Parathyroid adenoma (tissue), 2 donors: ENCODE data around the gene SAMD4A.

ENCODE experiments used
- H2AFZ ChIP-seq: fragments of 300-600 bp; sonication (generic); one replicate; pipeline ENCODE4 v1.7.0; 2017; ENCODE audit warnings: antibody characterized with exemption, mild to moderate bottlenecking
- H3K27ac ChIP-seq: fragments of 300-600 bp; sonication (generic); one replicate; pipeline ENCODE4 v1.7.0; 2017
- H3K27me3 ChIP-seq: fragments of 300-600 bp; sonication (generic); one replicate; pipeline ENCODE4 v1.7.0; 2017; ENCODE audit warnings: low read length; ENCODE audit not compliant: control insufficient read depth, insufficient read depth
- H3K36me3 ChIP-seq: fragments of 300-600 bp; sonication (generic); one replicate; pipeline ENCODE4 v1.7.0; 2017; ENCODE audit warnings: low read length; ENCODE audit not compliant: control insufficient read depth, insufficient read depth
- H3K4me1 ChIP-seq: fragments of 300-600 bp; sonication (generic); one replicate; pipeline ENCODE4 v1.7.0; 2017; ENCODE audit warnings: control low read depth
- H3K4me2 ChIP-seq: fragments of 300-600 bp; sonication (generic); one replicate; pipeline ENCODE4 v1.7.0; 2017; ENCODE audit warnings: low read length
- H3K4me3 ChIP-seq: fragments of 300-600 bp; sonication (generic); one replicate; pipeline ENCODE4 v1.7.0; 2017; ENCODE audit warnings: low read depth, low read length
- H3K79me2 ChIP-seq: fragments of 300-600 bp; sonication (generic); one replicate; pipeline ENCODE4 v1.7.0; 2017; ENCODE audit warnings: control low read depth
- H3K9ac ChIP-seq: fragments of 300-600 bp; sonication (generic); one replicate; pipeline ENCODE4 v1.7.0; 2017; ENCODE audit warnings: mild to moderate bottlenecking
- H3K9me3 ChIP-seq: fragments of 300-600 bp; sonication (generic); one replicate; pipeline ENCODE4 v1.7.0; 2017; ENCODE audit warnings: low read length; ENCODE audit not compliant: control insufficient read depth
- CTCF ChIP-seq: fragments of 300-600 bp; sonication (generic); IDR thresholded peaks from one replicate; pipeline ENCODE4 v1.7.0; 2017; ENCODE audit warnings: antibody characterized with exemption, mild to moderate bottlenecking
- donor health status: primary hyperparathyroidism.

The SAMD4A gene

DNA sequence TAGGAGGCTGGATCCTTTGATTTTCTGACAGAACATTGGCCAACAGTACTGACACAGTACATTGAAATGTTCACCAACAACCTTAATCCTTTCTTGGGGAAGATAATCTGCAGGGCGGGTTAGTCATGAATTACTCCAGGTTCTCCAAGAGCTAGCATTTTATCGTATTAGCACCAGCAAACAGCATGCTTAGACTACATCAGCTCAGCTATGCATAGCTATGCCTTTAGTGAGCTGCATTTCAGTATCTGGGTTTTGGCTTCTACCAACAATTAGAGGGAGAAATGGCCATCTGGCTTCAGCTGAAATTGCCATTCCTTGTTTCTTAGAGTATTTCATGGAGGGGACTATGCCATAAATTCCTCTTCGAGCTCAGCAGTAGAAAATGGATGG, 33.8 kb downstream of the SAMD4A start:
- Histone ChIP-seq H3K9ac (no peak overlapping the region), H2AFZ (no peak overlapping the region), H3K9me3 (no peaks in the 10 kb centered on the region), H3K4me1 (no peaks in the 10 kb centered on the region), H3K36me3 (no peaks in the 10 kb centered on the region), H3K4me3 (no peak overlapping the region), H3K79me2 (no peaks in the 10 kb centered on the region), H3K4me2 (no peak overlapping the region), H3K27me3 (no peaks in the 10 kb centered on the region), H3K27ac (no peak overlapping the region)
- TF ChIP-seq CTCF = no peak

GRCh38 chr14:54603362-54603761, 36.4 kb downstream of the SAMD4A start:
- Histone ChIP-seq H3K27me3 (no peaks in the 10 kb centered on the region), H3K27ac (no peak overlapping the region), H3K4me2 (no peak overlapping the region), H3K79me2 (no peaks in the 10 kb centered on the region), H3K9ac (no peak overlapping the region), H3K9me3 (no peaks in the 10 kb centered on the region), H2AFZ (no peak overlapping the region), H3K4me1 (no peaks in the 10 kb centered on the region), H3K4me3 (no peak overlapping the region), H3K36me3 (no peaks in the 10 kb centered on the region)
- no peak for TF ChIP-seq CTCF

DNA sequence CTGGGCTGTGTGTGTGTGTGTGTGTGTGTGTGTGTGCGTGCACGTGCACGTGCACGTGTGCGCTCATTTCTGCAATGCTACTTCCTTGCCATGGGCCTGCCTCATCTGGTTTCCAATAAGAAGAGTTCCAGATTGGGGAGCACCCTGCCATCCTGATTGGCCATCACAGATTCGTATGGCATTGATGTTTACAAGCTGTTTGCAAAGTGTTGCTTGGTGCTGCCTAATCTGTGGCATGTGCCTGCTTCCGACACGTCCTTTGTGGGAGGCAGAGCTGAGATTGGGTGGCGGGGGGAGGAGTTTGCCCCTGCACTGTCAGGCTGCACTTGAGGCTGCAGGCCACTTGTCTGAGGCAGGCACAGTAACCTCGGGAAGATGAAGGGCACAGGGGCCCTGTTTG, 39.2 kb downstream of the SAMD4A start:
- H3K9ac ChIP-seq = no peak overlapping the region
- no peaks in the 10 kb centered on the region for H3K79me2 ChIP-seq
- no peak overlapping the region for H3K4me2 ChIP-seq
- no peaks in the 10 kb centered on the region for H3K27me3 ChIP-seq
- H2AFZ ChIP-seq = no peak overlapping the region
- H3K9me3 ChIP-seq = no peaks in the 10 kb centered on the region
- no peak for TF ChIP-seq CTCF
- no peak overlapping the region for H3K27ac ChIP-seq
- no peak overlapping the region for H3K4me3 ChIP-seq
- H3K4me1 ChIP-seq = no peaks in the 10 kb centered on the region
- H3K36me3 ChIP-seq = no peaks in the 10 kb centered on the region

- Histone ChIP-seq H3K4me2 (no peak overlapping the region), H3K36me3 (no peaks in the 10 kb centered on the region), H3K4me3 (no peak overlapping the region), H3K27ac (no peak overlapping the region), H3K9me3 (no peaks in the 10 kb centered on the region), H3K9ac (no peak overlapping the region), H3K79me2 (no peaks in the 10 kb centered on the region), H3K4me1 (no peaks in the 10 kb centered on the region), H2AFZ (no peak overlapping the region), H3K27me3 (no peaks in the 10 kb centered on the region)
- TF ChIP-seq CTCF = no peak
Measured at GRCh38 chr14:54606631-54607133, 39.8 kb downstream of the SAMD4A start.

DNA sequence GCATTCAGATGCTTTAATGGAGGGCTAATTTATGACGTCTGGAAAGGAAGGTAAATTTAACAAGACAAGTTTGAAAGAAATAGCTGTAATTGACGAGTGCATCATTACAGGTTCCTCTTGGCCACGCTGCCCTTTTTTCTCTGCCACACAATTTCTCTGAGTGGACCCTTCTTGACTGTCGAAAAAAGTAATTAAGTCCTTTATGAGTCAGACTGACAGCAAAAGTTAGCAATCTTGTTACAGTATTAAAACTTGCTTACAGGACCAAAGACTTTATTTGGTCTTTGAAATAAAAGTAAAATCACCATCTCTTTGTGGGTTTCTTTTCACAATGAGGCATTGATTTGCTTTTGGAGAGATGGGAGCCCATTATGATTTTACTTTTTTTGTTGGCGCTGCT, 42.6 kb downstream of the SAMD4A start:
- Histone ChIP-seq H3K9ac (no peak overlapping the region), H2AFZ (no peak overlapping the region), H3K9me3 (no peaks in the 10 kb centered on the region), H3K79me2 (no peaks in the 10 kb centered on the region), H3K4me1 (no peaks in the 10 kb centered on the region), H3K4me2 (no peak overlapping the region), H3K27ac (no peak overlapping the region), H3K36me3 (no peaks in the 10 kb centered on the region), H3K27me3 (no peaks in the 10 kb centered on the region), H3K4me3 (no peak overlapping the region)
- TF ChIP-seq CTCF = no peak
